BLaER1 (cell line): ENCODE data around the gene FFAR1.
A peak's percentile ranks its signal among the peaks of the same experiment; 100 is the strongest.

Experiments
- H3K27ac ChIP-seq: shearing (Covaris generic); formaldehyde crosslinking; 2 replicates; pipeline ENCODE4 v1.8.1; 2022
- H3K27me3 ChIP-seq: shearing (Covaris generic); formaldehyde crosslinking; 2 replicates; pipeline ENCODE4 v1.8.1; 2022
- H3K36me3 ChIP-seq: shearing (Covaris generic); formaldehyde crosslinking; 2 replicates; pipeline ENCODE4 v1.8.1; 2022
- H3K4me1 ChIP-seq: shearing (Covaris generic); formaldehyde crosslinking; 2 replicates; pipeline ENCODE4 v1.8.1; 2022
- H3K4me2 ChIP-seq: shearing (Covaris generic); formaldehyde crosslinking; 2 replicates; pipeline ENCODE4 v1.8.1; 2022
- H3K4me3 ChIP-seq: shearing (Covaris generic); formaldehyde crosslinking; 2 replicates; pipeline ENCODE4 v1.8.1; 2022
- H3K9ac ChIP-seq: shearing (Covaris generic); formaldehyde crosslinking; 2 replicates; pipeline ENCODE4 v1.8.1; 2022
- H3K9me3 ChIP-seq: shearing (Covaris generic); formaldehyde crosslinking; 2 replicates; pipeline ENCODE4 v1.8.1; 2022
- H4K20me1 ChIP-seq: shearing (Covaris generic); formaldehyde crosslinking; 2 replicates; pipeline ENCODE4 v1.8.1; 2022
- Cebpa-rat ChIP-seq: shearing (Covaris generic); IDR thresholded peaks from 2 replicates; pipeline ENCODE4 v1.8.1; 2022

Gene FFAR1

DNA sequence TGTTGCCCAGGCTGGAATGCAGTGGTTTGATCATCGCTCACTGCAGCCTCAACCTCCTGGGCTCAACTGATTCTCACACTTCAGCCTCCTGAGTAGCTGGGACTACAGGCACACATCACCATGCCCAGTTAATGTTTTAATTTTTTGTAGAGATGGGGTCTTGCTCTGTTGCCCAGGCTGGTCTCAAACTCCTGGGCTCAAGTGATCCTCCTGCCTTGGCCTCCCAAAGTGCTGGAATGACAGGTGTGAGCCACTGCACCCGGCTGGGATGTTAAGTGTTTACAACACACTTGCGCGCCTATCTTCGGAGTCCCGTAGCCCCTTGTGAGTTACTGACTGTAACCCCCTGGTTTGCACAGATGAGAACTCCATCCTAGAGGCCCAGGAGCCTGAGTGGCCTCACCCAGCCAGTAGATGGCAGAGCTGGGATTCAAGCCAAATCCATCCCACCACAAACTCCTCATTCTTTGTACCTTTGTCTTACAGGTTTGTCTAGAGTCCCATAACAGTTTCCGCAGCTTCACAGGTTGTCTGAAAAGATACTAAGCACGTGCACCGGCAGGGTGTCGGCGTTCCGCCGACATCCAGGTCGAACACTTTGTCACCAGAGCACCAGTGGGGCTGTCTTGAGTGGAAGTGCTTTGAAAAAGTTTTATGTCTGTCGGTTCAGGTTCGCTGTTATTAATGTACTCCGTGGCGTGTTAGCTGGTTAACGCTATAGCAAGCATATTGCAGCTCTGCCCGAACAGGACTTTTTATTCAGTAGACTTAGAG, 41.0 kb upstream of the FFAR1 start:
- Histone ChIP-seq H3K36me3 (no peaks in the 10 kb centered on the region), H4K20me1 (no peaks in the 10 kb centered on the region), H3K9ac (no peak overlapping the region), H3K27me3 (no peaks in the 10 kb centered on the region), H3K9me3 (no peaks in the 10 kb centered on the region), H3K4me3 (no peak overlapping the region), H3K4me2 (peak overlapping the region; percentile 95), H3K4me1 (peaks cover 91% of the 10 kb centered on the region), H3K27ac (peak overlapping the region; percentile 83; the same call in 1 of the 2 replicates)
- TF ChIP-seq Cebpa-rat: no peak

DNA sequence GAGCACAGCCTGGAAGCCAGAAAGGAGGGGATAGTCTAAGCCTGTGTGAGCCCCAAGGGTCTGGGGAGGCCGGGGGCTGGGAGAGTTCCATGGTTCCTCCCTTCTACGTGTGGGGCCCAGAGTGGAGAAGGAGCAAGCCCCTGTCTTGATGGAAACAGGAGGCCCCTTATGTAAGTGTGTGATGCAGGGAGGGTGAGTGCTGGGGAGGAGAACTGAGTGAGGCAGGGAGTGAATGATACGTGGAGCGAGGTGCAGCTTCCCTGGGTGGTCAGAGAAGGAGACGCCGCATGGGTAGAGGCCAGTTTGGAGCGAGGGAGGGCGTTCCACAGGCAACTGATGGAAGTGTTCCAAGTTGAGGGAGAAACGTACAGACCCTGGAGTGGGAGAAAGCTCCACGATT, 39.8 kb upstream of the FFAR1 start:
- Histone ChIP-seq H3K27ac (peak overlapping the region; percentile 83), H3K4me3 (peak overlapping the region; percentile 28; the same call in 1 of the 2 replicates), H3K4me2 (peak overlapping the region; percentile 95), H3K36me3 (no peaks in the 10 kb centered on the region), H3K9ac (peak overlapping the region; percentile 60), H3K27me3 (no peaks in the 10 kb centered on the region), H4K20me1 (no peaks in the 10 kb centered on the region), H3K9me3 (no peaks in the 10 kb centered on the region), H3K4me1 (peaks cover 99% of the 10 kb centered on the region)
- TF ChIP-seq Cebpa-rat: no peak

DNA sequence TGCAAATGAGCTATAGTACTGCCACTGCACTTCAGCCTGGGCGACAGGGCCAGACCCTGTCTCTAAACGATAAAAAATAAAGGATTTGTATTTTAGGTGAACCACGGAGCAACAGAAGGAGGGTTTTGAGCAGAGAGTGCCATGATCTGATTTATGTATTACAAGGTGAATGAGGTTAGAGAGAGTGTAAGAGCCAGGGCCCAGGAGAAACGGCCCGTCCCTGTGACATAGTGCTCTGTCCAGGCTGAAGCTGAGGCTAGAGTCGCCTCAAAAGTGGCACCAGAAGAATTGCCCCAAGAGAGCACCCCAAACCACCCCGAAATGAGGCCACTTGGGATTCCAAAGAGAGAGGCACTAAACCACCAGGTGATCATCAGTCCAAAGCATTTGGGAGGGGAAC, 38.8 kb upstream of the FFAR1 start:
- H3K27ac ChIP-seq: peak overlapping the region; percentile 92; the same call in 1 of the 2 replicates
- no peak overlapping the region for H3K4me3 ChIP-seq
- peaks cover 99% of the 10 kb centered on the region for H3K4me1 ChIP-seq
- H3K9me3 ChIP-seq: no peaks in the 10 kb centered on the region
- H3K4me2 ChIP-seq: peak overlapping the region; percentile 95
- TF ChIP-seq Cebpa-rat: no peak
- H3K9ac ChIP-seq: no peak overlapping the region
- no peaks in the 10 kb centered on the region for H3K27me3 ChIP-seq
- no peaks in the 10 kb centered on the region for H4K20me1 ChIP-seq
- no peaks in the 10 kb centered on the region for H3K36me3 ChIP-seq

DNA sequence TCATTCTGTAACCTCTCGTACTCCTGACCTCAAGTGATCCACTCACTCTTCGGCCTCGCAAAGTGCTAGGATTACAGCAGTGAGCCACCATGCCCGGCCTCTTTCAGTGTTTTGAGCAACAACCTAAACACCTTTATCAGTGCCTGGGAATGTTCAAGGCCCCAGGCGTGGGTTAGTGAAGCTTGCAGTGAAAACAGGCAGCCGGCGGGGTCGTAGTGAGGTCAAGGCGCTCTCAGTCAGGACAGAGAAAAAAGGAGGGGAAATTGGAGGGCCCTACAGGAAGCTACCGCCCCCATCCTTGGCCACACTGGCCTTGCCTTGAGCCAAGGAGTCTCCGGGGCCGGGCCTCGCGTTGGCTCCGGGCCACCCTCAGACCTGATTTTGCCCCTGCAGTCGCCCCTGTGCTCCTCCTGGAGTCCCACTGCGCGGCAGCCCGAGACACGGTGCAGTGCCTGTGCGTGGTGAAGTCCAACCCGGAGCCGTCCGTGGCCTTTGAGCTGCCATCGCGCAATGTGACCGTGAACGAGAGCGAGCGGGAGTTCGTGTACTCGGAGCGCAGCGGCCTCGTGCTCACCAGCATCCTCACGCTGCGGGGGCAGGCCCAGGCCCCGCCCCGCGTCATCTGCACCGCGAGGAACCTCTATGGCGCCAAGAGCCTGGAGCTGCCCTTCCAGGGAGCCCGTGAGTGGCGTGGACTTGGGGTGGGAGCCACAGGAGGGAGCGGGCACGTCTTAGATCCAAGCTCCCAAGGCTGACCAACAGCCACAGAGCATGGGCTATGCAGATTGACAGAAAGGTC, 38.0 kb upstream of the FFAR1 start:
- peak overlapping the region; percentile 53 for H3K9ac ChIP-seq
- H3K9me3 ChIP-seq: no peaks in the 10 kb centered on the region

DNA sequence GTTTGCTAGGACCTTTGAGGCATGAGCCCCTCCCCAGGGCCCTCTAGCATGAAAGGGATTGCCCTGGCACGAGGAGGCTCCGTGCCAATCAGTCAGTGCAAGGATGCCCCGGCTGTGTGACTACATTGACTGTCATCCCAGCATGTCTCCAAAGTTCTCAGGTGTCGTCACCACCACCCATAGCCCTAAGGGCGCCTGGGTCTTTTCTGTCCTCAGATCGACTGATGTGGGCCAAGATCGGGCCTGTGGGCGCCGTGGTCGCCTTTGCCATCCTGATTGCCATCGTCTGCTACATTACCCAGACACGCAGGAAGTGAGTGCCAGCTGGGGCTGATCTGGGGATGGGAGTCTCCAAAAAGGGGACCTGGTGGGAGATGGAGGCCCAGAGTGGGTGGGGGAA, 37.4 kb upstream of the FFAR1 start:
- H3K4me3 ChIP-seq: no peak overlapping the region
- TF ChIP-seq Cebpa-rat: no peak
- no peaks in the 10 kb centered on the region for H3K27me3 ChIP-seq
- peak overlapping the region; percentile 95 for H3K4me2 ChIP-seq
- H3K36me3 ChIP-seq: no peaks in the 10 kb centered on the region
- H3K27ac ChIP-seq: peak overlapping the region; percentile 92
- peak overlapping the region; percentile 75 for H3K9ac ChIP-seq
- peaks cover 99% of the 10 kb centered on the region for H3K4me1 ChIP-seq
- H3K9me3 ChIP-seq: no peaks in the 10 kb centered on the region
- H4K20me1 ChIP-seq: no peaks in the 10 kb centered on the region

More for the DNA sequence above, 38.0 kb upstream of the FFAR1 start:
- H3K4me3 ChIP-seq: 0 out of 2 replicates have a peak overlapping the region, but pooled peaks have one; percentile 14
- peak overlapping the region; percentile 95 for H3K4me2 ChIP-seq
- no peaks in the 10 kb centered on the region for H3K36me3 ChIP-seq
- TF ChIP-seq Cebpa-rat: no peak
- H3K27me3 ChIP-seq: no peaks in the 10 kb centered on the region
- H3K27ac ChIP-seq: peak overlapping the region; percentile 92
- H4K20me1 ChIP-seq: no peaks in the 10 kb centered on the region
- peaks cover 99% of the 10 kb centered on the region for H3K4me1 ChIP-seq

DNA sequence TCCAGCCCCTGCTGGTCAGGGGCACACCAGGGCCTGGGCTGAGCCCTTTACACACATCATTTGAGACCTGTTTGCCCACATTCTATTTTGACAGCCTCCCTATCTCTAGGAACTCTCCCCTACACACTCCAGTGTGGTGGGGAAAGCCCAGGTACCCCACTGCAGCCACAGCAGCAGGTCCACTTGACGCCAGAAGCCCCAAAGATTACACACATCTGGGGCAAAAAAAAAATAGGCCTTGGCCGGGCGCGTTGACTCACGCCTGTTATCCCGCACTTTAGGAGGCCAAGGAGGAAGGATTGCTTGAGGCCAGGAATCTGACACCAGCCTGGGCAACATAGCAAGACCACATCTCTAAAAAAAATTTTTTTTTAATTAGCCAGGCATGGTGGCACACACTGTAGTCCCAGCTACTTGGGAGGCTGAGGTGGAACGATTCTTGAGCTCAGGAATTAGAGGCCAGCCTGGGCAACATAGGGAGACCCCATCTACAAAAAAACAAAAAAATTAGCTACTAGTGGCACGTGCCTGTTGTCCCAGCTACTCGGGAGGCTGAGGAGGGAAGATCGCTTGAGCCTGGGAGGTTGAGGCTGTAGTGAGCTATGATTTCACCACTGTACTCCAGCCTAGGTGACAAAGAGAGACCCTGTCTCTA, 36.8 kb upstream of the FFAR1 start:
- no peaks in the 10 kb centered on the region for H4K20me1 ChIP-seq
- H3K9me3 ChIP-seq: no peaks in the 10 kb centered on the region
- H3K4me2 ChIP-seq: peak overlapping the region; percentile 95
- H3K4me1 ChIP-seq: peaks cover 100% of the 10 kb centered on the region
- no peaks in the 10 kb centered on the region for H3K27me3 ChIP-seq
- H3K4me3 ChIP-seq: peak overlapping the region; percentile 55; the same call in 1 of the 2 replicates
- no peak for TF ChIP-seq Cebpa-rat
- peak overlapping the region; percentile 75; the same call in 1 of the 2 replicates for H3K9ac ChIP-seq
- H3K27ac ChIP-seq: peak overlapping the region; percentile 92
- H3K36me3 ChIP-seq: no peaks in the 10 kb centered on the region

DNA sequence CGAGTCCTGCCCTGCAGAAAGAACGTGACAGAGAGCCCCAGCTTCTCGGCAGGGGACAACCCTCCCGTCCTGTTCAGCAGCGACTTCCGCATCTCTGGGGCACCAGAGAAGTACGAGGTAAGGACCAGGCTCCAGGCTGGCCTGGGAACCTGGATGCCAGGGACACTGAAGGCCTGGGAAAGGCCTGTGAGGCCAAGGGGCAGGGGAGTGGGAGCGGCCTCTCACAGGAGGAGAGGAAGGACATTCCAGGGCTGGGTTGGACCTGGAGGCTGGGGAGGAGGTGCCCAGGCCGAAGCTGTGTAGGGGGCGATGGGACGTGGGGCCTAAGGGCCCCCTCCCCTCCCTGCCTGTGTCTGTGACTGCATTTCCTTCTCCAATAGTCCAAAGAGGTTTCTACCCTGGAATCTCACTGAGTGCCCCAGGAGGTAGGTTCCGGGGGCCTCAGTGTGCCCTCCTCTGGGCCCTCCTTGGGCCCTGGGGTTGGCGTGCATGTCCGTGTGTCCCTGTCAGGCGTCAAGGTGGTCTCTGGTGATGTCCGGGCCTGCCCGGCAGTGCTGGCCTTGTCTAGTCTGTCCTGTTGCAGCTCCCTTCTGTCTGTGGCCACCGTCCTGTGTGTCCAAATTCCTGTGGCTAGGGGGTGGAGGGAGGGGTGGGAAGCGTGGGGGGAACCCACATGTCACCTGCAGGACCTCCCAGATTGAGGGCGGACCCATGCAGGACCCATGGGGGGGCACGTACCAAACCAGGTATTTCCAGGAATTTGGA, 35.6 kb upstream of the FFAR1 start:
- Histone ChIP-seq H3K4me1 (peaks cover 100% of the 10 kb centered on the region), H3K4me2 (peak overlapping the region; percentile 95), H3K27ac (peak overlapping the region; percentile 92), H3K9me3 (no peaks in the 10 kb centered on the region), H3K4me3 (peak overlapping the region; percentile 55), H3K9ac (peak overlapping the region; percentile 75), H4K20me1 (no peaks in the 10 kb centered on the region), H3K36me3 (no peaks in the 10 kb centered on the region), H3K27me3 (no peaks in the 10 kb centered on the region)
- TF ChIP-seq Cebpa-rat: no peak

DNA sequence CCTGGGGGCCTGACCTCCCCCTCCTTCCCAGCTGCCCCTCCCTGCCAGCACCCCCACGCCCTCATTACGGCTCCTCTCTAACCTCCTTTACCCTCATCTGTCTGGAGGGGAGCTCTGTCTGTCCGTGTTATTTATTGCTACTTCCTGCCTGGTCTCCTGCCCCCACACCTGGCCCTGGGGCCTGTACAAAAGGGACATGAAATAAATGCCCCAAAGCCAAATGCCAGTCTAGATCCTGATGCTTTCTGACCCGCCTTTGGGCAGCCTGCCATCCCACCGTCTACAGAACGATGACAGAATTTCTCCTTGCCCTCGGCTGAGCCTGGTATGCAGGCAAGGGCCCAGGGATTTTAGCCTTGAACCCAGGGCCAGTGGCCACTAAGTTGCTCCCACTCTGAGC, 34.1 kb upstream of the FFAR1 start:
- no peak for TF ChIP-seq Cebpa-rat
- no peaks in the 10 kb centered on the region for H3K27me3 ChIP-seq
- H3K4me1 ChIP-seq: peaks cover 100% of the 10 kb centered on the region
- H3K4me3 ChIP-seq: no peak overlapping the region
- H3K27ac ChIP-seq: peak overlapping the region; percentile 97
- peak overlapping the region; percentile 68 for H3K9ac ChIP-seq
- H3K36me3 ChIP-seq: no peaks in the 10 kb centered on the region
- H4K20me1 ChIP-seq: no peaks in the 10 kb centered on the region
- H3K9me3 ChIP-seq: no peaks in the 10 kb centered on the region
- H3K4me2 ChIP-seq: peak overlapping the region; percentile 95

DNA sequence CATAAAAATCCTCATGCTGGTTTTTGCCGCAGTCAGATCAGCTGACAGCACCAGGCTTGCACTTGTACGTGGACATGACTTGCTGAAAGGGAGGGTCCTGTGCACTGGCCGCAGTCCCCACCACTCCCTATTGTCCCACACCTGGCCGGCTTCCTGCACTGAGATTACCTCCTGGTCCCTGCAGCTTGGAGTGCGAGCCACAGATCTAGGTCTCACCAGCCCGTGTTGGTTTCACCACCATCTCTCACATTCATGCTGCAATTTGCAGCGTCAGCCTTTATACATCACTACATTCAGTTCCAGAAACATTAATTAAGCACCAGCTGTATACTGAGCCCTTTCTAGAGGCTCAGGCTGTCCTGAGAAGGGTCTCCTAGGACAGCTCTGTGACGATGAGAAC, 33.7 kb upstream of the FFAR1 start:
- Histone ChIP-seq H3K9me3 (no peaks in the 10 kb centered on the region), H3K36me3 (no peaks in the 10 kb centered on the region), H4K20me1 (no peaks in the 10 kb centered on the region), H3K4me1 (peaks cover 100% of the 10 kb centered on the region), H3K9ac (peak overlapping the region; percentile 68; the same call in 1 of the 2 replicates), H3K27ac (peak overlapping the region; percentile 97), H3K4me3 (no peak overlapping the region), H3K4me2 (peak overlapping the region; percentile 95), H3K27me3 (no peaks in the 10 kb centered on the region)
- TF ChIP-seq Cebpa-rat: no peak
